HepG2 (cell line): Measurements from ENCODE around the gene ARID1A. TPM values are rescaled to one million over a fixed set of nuclear protein-coding genes. Genes with fewer than 3 reads are reported as not detected.

Source experiments
- ATF3 ChIP-seq: sonication (generic); formaldehyde crosslinking; IDR thresholded peaks from 2 replicates; pipeline ENCODE4 v1.4.0; 2020; ENCODE audit warnings: missing genetic modification reagents
- ATF7-NPFF ChIP-seq: sonication (generic); formaldehyde crosslinking; IDR thresholded peaks from 2 replicates; pipeline ENCODE4 v1.8.1; 2023; ENCODE audit warnings: mild to moderate bottlenecking, low read depth, missing genetic modification reagents, moderate library complexity
- GLI4 ChIP-seq: sonication (generic); formaldehyde crosslinking; IDR thresholded peaks from 2 replicates; pipeline ENCODE4 v1.5.1; 2020; ENCODE audit warnings: missing genetic modification reagents, mild to moderate bottlenecking, moderate library complexity, borderline replicate concordance
- HDAC2 ChIP-seq: sonication (generic); formaldehyde crosslinking; IDR thresholded peaks from 2 replicates; pipeline ENCODE4 v1.4.0; 2020; ENCODE audit warnings: missing genetic modification reagents
- HOMEZ ChIP-seq: IDR thresholded peaks from 2 replicates; pipeline ENCODE4 v1.6.1; 2016; ENCODE audit warnings: low read depth
- MAFK ChIP-seq, 2 experiments: IDR thresholded peaks in 1 of 2; conservative IDR thresholded peaks in 1 of 2; 2 replicates each; pipeline ENCODE4 v1.6.1; 2011; ENCODE audit warnings: improper control_type of control experiment in 2 of 2, low read length in 2 of 2
- MEIS1 ChIP-seq: sonication (generic); formaldehyde crosslinking; IDR thresholded peaks from 2 replicates; pipeline ENCODE4 v1.9.0; 2021; ENCODE audit warnings: mild to moderate bottlenecking, missing genetic modification reagents, moderate library complexity, borderline replicate concordance
- NR3C1 ChIP-seq: sonication (generic); formaldehyde crosslinking; IDR thresholded peaks from 2 replicates; pipeline ENCODE4 v1.4.0; 2020; ENCODE audit warnings: missing genetic modification reagents
- TAF15 ChIP-seq: fragments of 200-400 bp; formaldehyde crosslinking; IDR thresholded peaks from one replicate; pipeline ENCODE4 v1.6.1; 2018; ENCODE audit warnings: mild to moderate bottlenecking, low read depth, low read length; ENCODE audit not compliant: poor library complexity, severe bottlenecking
- TFAP4 ChIP-seq: sonication (generic); IDR thresholded peaks from 2 replicates; pipeline ENCODE4 v1.6.1; 2016; ENCODE audit warnings: low read depth, borderline replicate concordance
- YEATS2 ChIP-seq: sonication (generic); formaldehyde crosslinking; IDR thresholded peaks from 2 replicates; pipeline ENCODE4 v1.4.0; 2020; ENCODE audit warnings: missing genetic modification reagents, borderline replicate concordance
- ZBTB46 ChIP-seq: sonication (generic); formaldehyde crosslinking; IDR thresholded peaks from 2 replicates; pipeline ENCODE4 v1.4.0; 2020; ENCODE audit warnings: mild to moderate bottlenecking, missing genetic modification reagents, borderline replicate concordance
- ZFY ChIP-seq: sonication (generic); formaldehyde crosslinking; IDR thresholded peaks from 2 replicates; pipeline ENCODE4 v1.4.0; 2020; ENCODE audit warnings: missing genetic modification reagents
- ZNF124 ChIP-seq: sonication (generic); formaldehyde crosslinking; IDR thresholded peaks from 2 replicates; pipeline ENCODE4 v1.4.0; 2020; ENCODE audit warnings: missing genetic modification reagents
- ZNF362 ChIP-seq: sonication (generic); formaldehyde crosslinking; IDR thresholded peaks from 2 replicates; pipeline ENCODE4 v1.4.0; 2020; ENCODE audit warnings: missing genetic modification reagents, mild to moderate bottlenecking, borderline replicate concordance
- ZNF44 ChIP-seq: sonication (generic); formaldehyde crosslinking; IDR thresholded peaks from 2 replicates; pipeline ENCODE4 v1.5.1; 2020; ENCODE audit warnings: mild to moderate bottlenecking, missing genetic modification reagents
- ZNF451 ChIP-seq: sonication (generic); formaldehyde crosslinking; IDR thresholded peaks from 2 replicates; pipeline ENCODE4 v1.5.0; 2020; ENCODE audit warnings: mild to moderate bottlenecking, missing genetic modification reagents
- ZNF501 ChIP-seq: sonication (generic); formaldehyde crosslinking; IDR thresholded peaks from 2 replicates; pipeline ENCODE4 v1.5.1; 2020; ENCODE audit warnings: mild to moderate bottlenecking, moderate library complexity, missing genetic modification reagents
- ZNF556 ChIP-seq: sonication (generic); formaldehyde crosslinking; IDR thresholded peaks from 2 replicates; pipeline ENCODE4 v1.4.0; 2020; ENCODE audit warnings: mild to moderate bottlenecking, missing genetic modification reagents, borderline replicate concordance
- ZNF772 ChIP-seq: sonication (generic); formaldehyde crosslinking; IDR thresholded peaks from 2 replicates; pipeline ENCODE4 v1.5.0; 2020; ENCODE audit warnings: mild to moderate bottlenecking, missing genetic modification reagents
- ZNF841 ChIP-seq: sonication (generic); formaldehyde crosslinking; IDR thresholded peaks from 2 replicates; pipeline ENCODE4 v1.8.1; 2023; ENCODE audit warnings: missing genetic modification reagents, borderline replicate concordance
- ZSCAN20 ChIP-seq: sonication (generic); formaldehyde crosslinking; IDR thresholded peaks from 2 replicates; pipeline ENCODE4 v1.4.0; 2020; ENCODE audit warnings: missing genetic modification reagents, mild to moderate bottlenecking, borderline replicate concordance
- polyA plus RNA-seq, 8 experiments: library from polyadenylated mRNA; depleted of rRNA in 3 of 8; stranded (reverse) in 7 of 8; unstranded in 1 of 8; fragments of >200 nt; fragmentation: Illumina TruSeq in 4 of 8; extraction: Trizol in 4 of 8; gene quantifications; 2 replicates each; pipeline versions ENCODE4 v1.2.1 to v1.2.3, GENCODE V29; 2011 to 2016; ENCODE audit warnings: low read depth in 4 of 8, missing spikeins in 1 of 8, mixed read lengths in 1 of 8; ENCODE audit not compliant: insufficient read depth in 1 of 8
- total RNA-seq, 5 experiments: library from RNA; depleted of rRNA; stranded (reverse); fragments of >200 nt; fragmentation: Illumina TruSeq; extraction: Trizol; gene quantifications; 2 replicates each; pipeline ENCODE4 v1.2.3, GENCODE V29; 2016; ENCODE audit warnings: low read depth in 1 of 5

The ARID1A gene
- total and polyA plus RNA-seq, 2 of the 13 experiments (the other 11 are each of a cell fraction or from before 2014, with no cell fraction given): 11.9 to 15.9 TPM

GRCh38 chr1:26692793-26693490 is 2.9 kb upstream of the ARID1A start (continued):
- TF ChIP-seq ZNF362 (peak; percentile 61; the same call in 1 of the 2 replicates), NR3C1 (CRISPR knock-in tag) (no peak), TAF15 (no peak), ZNF841 (CRISPR knock-in tag) (no peak), ZNF44 (CRISPR knock-in tag) (0 out of 2 replicates have a peak, but pooled peaks have one; percentile 34), YEATS2 (CRISPR knock-in tag) (peak; percentile 78), ZFY (peak; percentile 92), ZNF556 (CRISPR knock-in tag) (no peak), MAFK (conservative IDR thresholded peaks at IDR 0.05 in 1 of 2, IDR thresholded peaks at IDR 0.05 in 1 of 2; ENCODE audit: low read length in 2 of 2) (peak in 1 of 2 experiments; percentile 4; a peak in 1 of 4 replicates), GLI4 (no peak), MEIS1 (CRISPR knock-in tag) (no peak), ZNF451 (CRISPR knock-in tag) (no peak), ZNF772 (CRISPR knock-in tag) (peak; percentile 55; the same call in 1 of the 2 replicates), TFAP4 (peak; percentile 48; the same call in 1 of the 2 replicates), ATF7-NPFF (CRISPR knock-in tag) (peak; percentile 73), HOMEZ (peak; percentile 80; the same call in 1 of the 2 replicates), ZNF124 (no peak), ZSCAN20 (CRISPR knock-in tag) (peak; percentile 36; the same call in 1 of the 2 replicates), ATF3 (CRISPR knock-in tag) (peak; percentile 36; the same call in 1 of the 2 replicates), ZNF501 (peak; percentile 38; the same call in 1 of the 2 replicates), HDAC2 (CRISPR knock-in tag) (peak; percentile 75), ZBTB46 (CRISPR knock-in tag) (no peak)
